ENCODE data around the gene LAMB2. TPM values are rescaled to one million over a fixed set of nuclear protein-coding genes. Genes with fewer than 3 reads are reported as not detected.
A peak's percentile ranks its signal among the peaks of the same experiment; 100 is the strongest.

LAMB2 gene
- total and polyA plus RNA-seq, 2 experiments from 2014 or later = 71.3 to 154 TPM

GRCh38 chr3:49131576-49131975 is 1.3 kb downstream of the LAMB2 start:
- peaks cover 7% of the 10 kb centered on the region; the same call in 1 of the 2 replicates for H3K4me1 ChIP-seq (ENCODE audit: insufficient read depth)
- no peaks in the 10 kb centered on the region for H3F3A ChIP-seq (replicated peaks; ENCODE audit: low read depth)
- H3K79me2 ChIP-seq (replicated peaks; ENCODE audit: insufficient read depth) = no peaks in the 10 kb centered on the region; the same call in 1 of the 2 replicates
- ATAC-seq = no peak
- no peak for DNase-seq (ENCODE audit: low spot score)
- peak overlapping the region; percentile 97; the same call in 1 of the 2 replicates for H3K4me3 ChIP-seq
- H3K9me2 ChIP-seq (ENCODE audit: insufficient read depth) = no peaks in the 10 kb centered on the region
- H2AFZ ChIP-seq = no peak overlapping the region
- TF ChIP-seq POLR2AphosphoS5 (IDR thresholded peaks at IDR 0.05; ENCODE audit: low read depth) = no peak
- TF ChIP-seq STAT1 (IDR thresholded peaks at IDR 0.05; ENCODE audit: unreplicated experiment) = no peak
- no peak for TF ChIP-seq CTCF (conservative IDR thresholded peaks at IDR 0.05; ENCODE audit: low read depth in 2 of 2)
- TF ChIP-seq ZNF462 (CRISPR knock-in tag; IDR thresholded peaks at IDR 0.05) = no peak
- no peak for TF ChIP-seq ZNF331 (CRISPR knock-in tag; IDR thresholded peaks at IDR 0.05; ENCODE audit: low read depth)
- TF ChIP-seq EZH2phosphoT487 (IDR thresholded peaks at IDR 0.05; ENCODE audit: unreplicated experiment) = no peak
- TF ChIP-seq ZNF114 (CRISPR knock-in tag; IDR thresholded peaks at IDR 0.05) = no peak
- no peak for TF ChIP-seq ETS1 (IDR thresholded peaks at IDR 0.05)
- TF ChIP-seq JUNB (IDR thresholded peaks at IDR 0.05; ENCODE audit: unreplicated experiment) = no peak
- TF ChIP-seq CREB1 (CRISPR knock-in tag; IDR thresholded peaks at IDR 0.05; ENCODE audit: low read depth) = no peak
- TF ChIP-seq EZH2 (IDR thresholded peaks at IDR 0.05; ENCODE audit: low read depth, unreplicated experiment) = no peak
- TF ChIP-seq NANOG (IDR thresholded peaks at IDR 0.05; ENCODE audit: borderline replicate concordance) = no peak
- TF ChIP-seq REST (IDR thresholded peaks at IDR 0.05; ENCODE audit: unreplicated experiment) = no peak
- H3K27me3 ChIP-seq (ENCODE audit: insufficient read depth) = no peaks in the 10 kb centered on the region
- no peaks in the 10 kb centered on the region for H4K20me1 ChIP-seq (replicated peaks; ENCODE audit: insufficient read depth)
- H3K4me2 ChIP-seq = peak overlapping the region; percentile 100; the same call in 1 of the 2 replicates
- H3K36me3 Mint-ChIP-seq (ENCODE audit: low read depth) = no peaks in the 10 kb centered on the region
- no peak overlapping the region for H3K27ac ChIP-seq (ENCODE audit: low read depth)
- H3K4me3 Mint-ChIP-seq = peak overlapping the region; percentile 88
- peaks cover 2% of the 10 kb centered on the region for H3K27me3 Mint-ChIP-seq (ENCODE audit: insufficient read depth, low read depth, poor library complexity)
- peaks cover 15% of the 10 kb centered on the region for H3K4me1 Mint-ChIP-seq
- H3K27ac Mint-ChIP-seq = no peak overlapping the region
- no peaks in the 10 kb centered on the region for H3K36me3 ChIP-seq (ENCODE audit: insufficient read depth)
- no peaks in the 10 kb centered on the region; the same call in 2 of the 3 replicates for H3K9me3 Mint-ChIP-seq
